Mucosa of stomach (tissue), 1 donor: ENCODE data around the gene GRM8.
"Not testable (repeated sequence)": the region's sequence is repeated elsewhere in the genome, so short reads cannot be mapped to it uniquely, and the experiment has no call there.

Source experiments
- H3K27me3 ChIP-seq: one replicate; pipeline ENCODE4 v1.7.0; 2013; ENCODE audit warnings: mild to moderate bottlenecking, low read length; ENCODE audit not compliant: control insufficient read depth, insufficient read depth
- H3K36me3 ChIP-seq: one replicate; pipeline ENCODE4 v1.7.0; 2013; ENCODE audit warnings: low read length; ENCODE audit not compliant: control insufficient read depth, insufficient read depth
- H3K4me1 ChIP-seq: one replicate; pipeline ENCODE4 v1.7.0; 2013; ENCODE audit warnings: mild to moderate bottlenecking, low read length; ENCODE audit not compliant: control insufficient read depth, insufficient read depth
- H3K4me3 ChIP-seq: one replicate; pipeline ENCODE4 v1.7.0; 2013; ENCODE audit warnings: low read length
- H3K9ac ChIP-seq: one replicate; pipeline ENCODE4 v1.7.0; 2013; ENCODE audit warnings: mild to moderate bottlenecking, low read length, moderate library complexity
- H3K9me3 ChIP-seq: one replicate; pipeline ENCODE4 v1.7.0; 2013; ENCODE audit warnings: mild to moderate bottlenecking, low read length, moderate library complexity; ENCODE audit not compliant: control insufficient read depth
- donor health status: Pancreatic carcinoma.

The GRM8 gene

GRCh38 chr7:126940723-126941307 lies 311.9 kb downstream of the GRM8 start:
- no peaks in the 10 kb centered on the region for H3K27me3 ChIP-seq
- H3K4me3 ChIP-seq, result no peak overlapping the region
- no peaks in the 10 kb centered on the region for H3K4me1 ChIP-seq
- no peak overlapping the region for H3K9ac ChIP-seq
- no peaks in the 10 kb centered on the region for H3K36me3 ChIP-seq
- H3K9me3 ChIP-seq, result no peaks in the 10 kb centered on the region

DNA sequence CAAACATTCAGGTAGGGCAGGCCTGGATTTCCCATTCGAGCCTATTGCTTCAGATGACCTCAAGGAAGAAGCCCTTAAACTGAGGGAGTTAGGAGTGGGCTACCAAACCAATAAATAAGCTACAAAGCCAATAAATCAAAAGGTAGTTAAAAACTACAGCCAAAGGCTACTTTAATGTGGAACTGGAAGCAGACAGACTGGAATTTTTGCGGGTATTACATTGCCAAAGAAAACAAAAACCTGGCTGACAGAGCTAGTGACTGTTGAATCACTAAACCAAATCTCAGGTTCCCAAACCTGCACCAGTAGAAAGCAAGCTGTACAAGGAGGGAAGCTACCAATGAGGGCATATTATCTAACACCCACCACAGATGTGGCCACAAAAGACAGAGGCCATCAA lies 315.6 kb downstream of the GRM8 start:
- Histone ChIP-seq H3K9ac (no peak overlapping the region), H3K4me1 (no peaks in the 10 kb centered on the region), H3K4me3 (no peak overlapping the region), H3K9me3 (no peaks in the 10 kb centered on the region), H3K36me3 (no peaks in the 10 kb centered on the region), H3K27me3 (no peaks in the 10 kb centered on the region)

GRCh38 chr7:126931581-126931980 lies 321.2 kb downstream of the GRM8 start:
- H3K4me3 ChIP-seq, result no peak overlapping the region
- H3K9me3 ChIP-seq, result no peaks in the 10 kb centered on the region
- no peaks in the 10 kb centered on the region for H3K36me3 ChIP-seq
- H3K9ac ChIP-seq, result no peak overlapping the region
- H3K4me1 ChIP-seq, result no peaks in the 10 kb centered on the region
- H3K27me3 ChIP-seq, result no peaks in the 10 kb centered on the region

- no peaks in the 10 kb centered on the region for H3K36me3 ChIP-seq
- no peak overlapping the region for H3K9ac ChIP-seq
- no peaks in the 10 kb centered on the region for H3K9me3 ChIP-seq
- no peaks in the 10 kb centered on the region for H3K27me3 ChIP-seq
- no peaks in the 10 kb centered on the region for H3K4me1 ChIP-seq
- H3K4me3 ChIP-seq, result no peak overlapping the region
Measured at GRCh38 chr7:126930166-126930565, 322.6 kb downstream of the GRM8 start.

DNA sequence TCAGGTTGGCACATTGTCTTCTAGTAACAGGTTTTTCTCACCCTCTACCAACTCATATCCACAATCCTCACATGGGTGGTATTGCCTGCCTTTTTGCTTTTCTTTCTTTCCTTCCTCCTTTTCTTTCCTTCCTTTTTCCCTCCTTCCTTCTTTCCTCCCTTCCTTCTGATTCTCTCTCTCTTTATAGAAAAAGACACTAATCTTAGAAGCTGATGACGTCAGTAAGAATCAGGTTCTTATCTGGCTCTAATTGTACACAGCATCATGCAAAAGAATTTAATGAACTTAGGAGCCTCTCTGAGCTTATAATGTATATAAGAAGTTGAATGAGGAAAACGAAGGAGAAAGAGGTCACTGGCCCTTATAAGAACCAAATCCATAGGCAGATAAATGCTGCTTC lies 328.3 kb downstream of the GRM8 start:
- no peaks in the 10 kb centered on the region for H3K36me3 ChIP-seq
- no peaks in the 10 kb centered on the region for H3K9me3 ChIP-seq
- H3K4me1 ChIP-seq, result no peaks in the 10 kb centered on the region
- H3K9ac ChIP-seq, result no peak overlapping the region
- H3K4me3 ChIP-seq, result no peak overlapping the region
- no peaks in the 10 kb centered on the region for H3K27me3 ChIP-seq

DNA sequence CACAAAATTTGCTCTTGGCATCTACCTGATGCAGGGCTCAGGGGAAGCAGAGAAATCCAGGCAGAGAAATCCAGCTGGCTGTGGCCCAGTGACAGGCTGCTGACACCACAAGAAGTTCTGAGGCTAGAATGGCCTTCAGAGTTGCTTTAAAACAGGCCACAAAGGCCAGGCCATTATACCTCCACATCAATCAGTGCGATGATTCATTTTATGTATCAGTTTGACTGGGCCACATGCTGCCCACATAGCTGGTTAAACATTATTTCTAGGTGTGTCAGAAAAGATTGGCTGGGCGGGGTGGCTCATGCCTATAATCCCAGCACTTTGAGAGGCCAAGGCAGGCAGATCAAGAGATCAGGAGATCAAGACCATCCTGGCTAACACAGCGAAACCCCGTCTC lies 341.1 kb downstream of the GRM8 start:
- H3K9ac ChIP-seq, H3K4me3 ChIP-seq, H3K4me1 ChIP-seq, H3K27me3 ChIP-seq, H3K36me3 ChIP-seq, H3K9me3 ChIP-seq: not testable (repeated sequence)

- not testable (repeated sequence) for H3K9ac ChIP-seq, H3K4me1 ChIP-seq, H3K4me3 ChIP-seq, H3K27me3 ChIP-seq, H3K9me3 ChIP-seq, H3K36me3 ChIP-seq
Measured at GRCh38 chr7:126908564-126908963, 344.2 kb downstream of the GRM8 start.

- not testable (repeated sequence) for H3K27me3 ChIP-seq, H3K4me1 ChIP-seq, H3K4me3 ChIP-seq, H3K36me3 ChIP-seq, H3K9me3 ChIP-seq, H3K9ac ChIP-seq
Measured at GRCh38 chr7:126907657-126908056, 345.1 kb downstream of the GRM8 start.

GRCh38 chr7:126905255-126905654 lies 347.5 kb downstream of the GRM8 start:
- not testable (repeated sequence) for H3K9me3 ChIP-seq

GRCh38 chr7:126901041-126901765 lies 351.5 kb downstream of the GRM8 start:
- not testable (repeated sequence) for H3K4me3 ChIP-seq, H3K9me3 ChIP-seq, H3K9ac ChIP-seq, H3K4me1 ChIP-seq, H3K36me3 ChIP-seq, H3K27me3 ChIP-seq

More at GRCh38 chr7:126905255-126905654, 347.5 kb downstream of the GRM8 start:
- not testable (repeated sequence) for H3K4me1 ChIP-seq, H3K9ac ChIP-seq, H3K36me3 ChIP-seq, H3K27me3 ChIP-seq, H3K4me3 ChIP-seq

GRCh38 chr7:126887980-126888379 lies 364.8 kb downstream of the GRM8 start:
- not testable (repeated sequence) for H3K27me3 ChIP-seq, H3K4me1 ChIP-seq, H3K9me3 ChIP-seq, H3K36me3 ChIP-seq, H3K4me3 ChIP-seq, H3K9ac ChIP-seq

- H3K36me3 ChIP-seq, H3K27me3 ChIP-seq, H3K4me1 ChIP-seq, H3K9ac ChIP-seq, H3K4me3 ChIP-seq, H3K9me3 ChIP-seq: not testable (repeated sequence)
Measured at GRCh38 chr7:126887560-126887959, 365.2 kb downstream of the GRM8 start.

DNA sequence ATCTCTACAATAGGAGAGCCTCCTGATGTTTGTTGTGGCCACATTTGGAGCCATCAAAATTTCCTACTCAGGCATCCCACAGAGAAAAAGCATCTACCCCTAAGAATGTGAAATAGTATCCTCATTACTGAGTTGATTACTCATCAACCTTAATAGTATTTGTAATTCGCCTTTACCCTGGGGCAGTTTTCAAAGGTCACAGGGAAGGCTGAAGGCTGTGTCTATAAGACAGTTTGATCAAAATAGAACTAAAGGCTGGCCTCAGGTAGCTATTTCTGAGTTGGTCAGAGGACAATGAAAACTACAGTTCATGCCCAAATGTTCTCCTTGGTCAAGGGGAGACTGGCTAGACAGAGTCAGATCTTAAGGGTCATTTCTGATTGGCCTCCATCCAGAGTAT lies 370.0 kb downstream of the GRM8 start:
- H3K36me3 ChIP-seq, H3K4me3 ChIP-seq, H3K9me3 ChIP-seq, H3K9ac ChIP-seq, H3K27me3 ChIP-seq, H3K4me1 ChIP-seq: not testable (repeated sequence)
